CD4-positive, alpha-beta T cell treated with Interleukin-1 beta for 1 hour (primary cell): ENCODE results near the gene COL4A4.

Source experiments
- DNase-seq, 2 donors: peaks; one replicate each; pipeline ENCODE4 v3.0.0-alpha.2; 2020 to 2022

The COL4A4 gene

DNA sequence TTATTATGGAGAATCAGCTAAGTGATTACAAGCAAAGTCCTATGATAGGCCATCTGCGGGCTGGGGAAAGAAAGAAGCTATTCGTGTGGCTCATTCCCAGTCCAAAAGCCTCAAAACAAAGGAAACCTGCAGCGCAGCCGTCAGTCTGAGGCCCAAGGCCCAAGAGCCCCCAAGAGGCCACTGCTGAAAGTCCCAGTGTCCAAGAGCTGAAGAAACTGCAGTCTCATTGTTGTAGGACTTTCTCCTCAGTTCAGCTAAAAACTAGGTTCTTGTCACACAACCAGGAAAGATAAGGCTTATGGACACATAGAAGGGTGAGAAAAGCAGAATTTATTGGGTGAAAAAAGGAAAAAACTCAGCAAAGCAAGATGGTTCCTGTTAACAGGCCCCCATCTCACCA lies 185.0 kb downstream of the COL4A4 start:
- DNase-seq: no peak

DNA sequence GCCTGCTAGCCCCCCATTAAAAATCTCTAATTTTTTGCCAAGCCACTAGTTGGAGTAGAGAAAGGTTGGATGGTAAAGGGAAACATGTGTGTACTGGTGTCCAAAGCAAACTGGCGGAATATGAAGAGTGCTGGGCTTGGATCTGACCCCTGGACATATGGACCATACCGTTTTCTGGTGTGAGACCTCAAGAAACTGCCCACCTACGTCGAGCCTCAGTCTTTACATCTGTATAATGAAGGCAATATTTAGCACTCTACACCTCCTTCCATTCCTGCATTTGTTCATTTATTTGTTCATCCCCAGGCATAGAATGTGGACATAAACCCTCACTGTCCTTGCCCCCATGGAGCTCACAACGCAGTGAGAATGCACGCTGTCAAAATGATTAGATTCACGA lies 185.7 kb downstream of the COL4A4 start:
- no peak for DNase-seq

DNA sequence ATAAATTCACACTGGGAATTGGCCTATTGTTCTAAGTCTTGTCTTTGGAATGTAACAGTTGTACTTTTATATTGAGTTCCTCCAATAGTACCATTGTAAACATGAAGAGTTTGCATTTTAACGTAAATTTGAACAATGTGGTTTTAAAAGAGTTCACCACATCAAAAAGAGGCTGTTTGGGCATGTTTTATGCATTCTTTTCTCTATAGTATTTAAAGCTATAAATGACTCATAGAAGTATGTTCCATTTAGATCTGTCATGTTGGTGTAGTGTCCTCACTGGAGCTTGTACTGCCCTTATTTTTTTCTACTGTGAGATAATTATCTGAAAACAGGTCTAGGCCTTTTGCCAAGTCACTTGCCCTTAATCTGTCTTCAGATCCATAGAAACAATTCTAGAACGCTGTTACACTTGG lies 186.2 kb downstream of the COL4A4 start:
- DNase-seq: no peak

DNA sequence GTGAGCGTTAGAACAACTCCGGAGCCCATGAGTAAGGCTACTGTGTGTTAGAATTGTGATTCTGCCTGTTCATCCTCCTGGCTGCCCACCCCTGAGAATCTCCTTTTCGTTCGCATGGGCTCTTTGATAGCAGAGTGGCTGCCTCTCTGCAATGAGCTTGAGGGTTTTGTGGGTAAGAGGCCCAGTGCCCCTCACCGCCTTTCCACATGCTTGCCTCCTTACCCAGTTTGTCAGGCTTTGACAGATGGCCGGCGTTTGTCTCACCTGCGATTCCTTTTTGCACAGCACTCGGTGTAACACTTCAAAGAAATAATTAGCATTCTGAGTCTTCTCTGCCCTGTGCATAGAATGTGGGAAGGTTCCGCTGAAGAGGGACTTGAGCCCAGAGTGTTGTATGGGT lies 190.2 kb downstream of the COL4A4 start:
- no peak for DNase-seq

DNA sequence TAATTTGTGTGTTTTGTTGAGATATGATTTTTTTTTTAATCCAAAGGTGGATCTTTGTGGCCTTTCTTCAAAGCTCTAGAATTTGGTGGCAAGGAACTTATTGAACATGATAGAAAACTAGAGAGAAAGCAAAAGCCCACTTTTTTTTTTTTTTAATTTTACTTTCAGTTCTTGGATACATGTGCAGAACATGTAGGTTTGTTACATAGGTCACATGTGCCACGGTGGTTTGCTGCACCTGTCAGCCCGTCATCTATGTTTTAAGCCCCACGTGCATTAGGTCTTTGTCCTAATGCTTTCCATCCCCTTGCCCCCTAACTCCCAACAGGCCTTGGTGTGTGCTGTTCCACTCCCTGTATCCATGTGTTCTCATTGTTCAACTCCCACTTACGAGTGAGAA lies 192.2 kb downstream of the COL4A4 start:
- no peak for DNase-seq

DNA sequence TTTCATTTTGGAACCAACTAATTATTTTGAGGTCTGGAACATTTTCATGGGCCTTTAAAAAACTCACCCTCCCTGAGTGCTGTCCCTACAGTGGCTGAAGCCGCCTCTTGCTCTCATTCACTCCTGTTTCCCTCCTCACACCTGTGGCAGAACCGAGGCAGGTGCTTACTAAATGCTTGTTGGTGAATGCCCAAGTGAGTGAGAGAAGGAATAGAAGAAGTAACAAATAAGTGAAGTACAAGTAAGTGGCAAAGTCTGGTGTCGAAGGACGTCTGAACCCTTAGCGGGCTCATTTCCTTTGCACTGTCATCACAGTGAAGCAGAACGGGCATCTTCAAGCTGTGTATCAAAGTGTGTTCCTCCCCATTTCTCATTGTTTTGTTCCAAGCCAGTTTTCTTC lies 192.9 kb downstream of the COL4A4 start:
- no peak for DNase-seq

DNA sequence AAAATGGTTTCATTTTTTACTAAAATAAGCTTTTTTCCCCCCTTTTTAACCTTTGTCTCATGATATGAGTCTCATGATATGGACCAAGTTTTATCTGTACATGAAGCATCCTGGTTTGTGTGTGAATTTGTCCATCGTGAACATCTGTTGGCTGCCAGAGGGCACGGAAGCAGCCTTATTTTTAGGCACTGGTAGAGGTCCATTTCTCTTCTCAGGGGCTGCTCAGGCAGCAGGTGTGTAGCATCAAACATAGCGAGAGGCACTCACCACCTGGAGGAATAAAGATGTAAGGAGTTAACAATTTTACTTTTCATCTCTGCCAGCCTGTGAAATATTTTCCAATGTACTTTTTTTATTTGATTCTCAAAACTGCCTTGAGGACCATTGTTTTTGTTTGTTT lies 193.6 kb downstream of the COL4A4 start:
- DNase-seq: no peak

DNA sequence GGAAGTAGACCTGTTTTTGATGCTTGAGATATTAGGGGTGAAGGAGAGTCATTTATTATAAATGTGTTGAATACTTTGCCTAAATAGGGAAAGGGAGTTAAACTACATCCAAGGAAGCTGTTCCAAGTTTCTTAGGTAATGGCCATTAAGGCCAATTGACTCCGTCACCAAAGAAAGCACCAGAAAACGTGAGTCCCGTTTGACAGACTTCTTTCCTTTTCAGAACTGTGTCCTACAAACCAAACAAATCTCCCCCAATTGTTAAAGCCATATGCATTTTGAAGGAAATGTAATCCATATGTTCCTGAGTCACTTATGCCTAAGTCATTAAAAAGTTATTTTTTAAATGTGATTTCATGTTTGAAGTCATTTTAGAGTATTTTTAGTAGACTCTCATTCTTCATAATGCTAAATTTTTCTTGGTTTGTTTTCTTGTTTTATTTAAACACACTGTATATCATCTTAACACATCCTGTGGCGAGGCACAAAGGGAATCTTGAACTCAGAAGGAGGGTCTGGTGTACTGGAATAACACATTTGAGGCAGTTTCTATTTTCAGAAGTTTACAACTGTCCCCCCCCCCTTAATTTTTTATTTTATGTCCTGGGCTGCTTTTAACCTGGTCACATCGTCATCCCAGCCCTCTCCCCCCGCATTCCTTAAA lies 194.5 kb downstream of the COL4A4 start:
- no peak for DNase-seq

DNA sequence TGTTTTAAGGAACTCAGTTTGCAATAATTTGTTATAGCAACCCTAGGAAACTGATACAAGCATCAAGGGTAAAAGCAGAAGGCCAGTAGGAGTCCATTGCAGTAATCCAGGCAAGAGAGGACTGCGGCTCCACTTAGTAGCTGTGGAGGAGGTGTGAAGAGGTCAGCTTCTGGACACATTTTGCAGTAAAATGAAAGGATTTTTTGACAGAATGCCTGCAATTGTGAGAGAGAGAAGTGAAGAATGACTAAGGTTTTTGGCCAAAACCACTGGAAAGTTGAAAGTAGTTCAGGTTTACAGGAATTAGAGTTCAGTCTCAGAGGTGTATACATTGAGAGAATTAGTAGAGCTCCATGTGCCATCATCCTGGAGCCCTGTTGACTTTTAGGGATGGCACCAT lies 198.6 kb downstream of the COL4A4 start:
- no peak for DNase-seq

DNA sequence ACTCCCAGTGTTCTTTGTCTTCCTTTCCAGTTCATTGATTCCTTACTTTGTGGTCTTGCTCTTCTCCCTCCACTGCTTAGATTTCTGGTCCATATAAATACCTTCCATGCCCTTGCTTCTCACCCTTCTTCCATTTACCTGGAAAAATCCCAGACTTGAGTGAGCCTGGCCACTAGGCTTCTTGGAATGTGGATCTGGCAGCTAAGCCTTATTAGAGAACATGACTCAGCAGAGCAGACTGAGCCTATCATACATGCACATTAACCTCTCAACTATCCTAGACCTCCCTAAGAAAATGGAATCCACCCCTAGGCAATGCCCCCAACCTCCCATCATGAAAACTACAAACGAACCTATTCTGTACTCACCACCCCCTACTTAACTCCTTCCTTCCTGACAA lies 200.5 kb downstream of the COL4A4 start:
- DNase-seq: no peak

DNA sequence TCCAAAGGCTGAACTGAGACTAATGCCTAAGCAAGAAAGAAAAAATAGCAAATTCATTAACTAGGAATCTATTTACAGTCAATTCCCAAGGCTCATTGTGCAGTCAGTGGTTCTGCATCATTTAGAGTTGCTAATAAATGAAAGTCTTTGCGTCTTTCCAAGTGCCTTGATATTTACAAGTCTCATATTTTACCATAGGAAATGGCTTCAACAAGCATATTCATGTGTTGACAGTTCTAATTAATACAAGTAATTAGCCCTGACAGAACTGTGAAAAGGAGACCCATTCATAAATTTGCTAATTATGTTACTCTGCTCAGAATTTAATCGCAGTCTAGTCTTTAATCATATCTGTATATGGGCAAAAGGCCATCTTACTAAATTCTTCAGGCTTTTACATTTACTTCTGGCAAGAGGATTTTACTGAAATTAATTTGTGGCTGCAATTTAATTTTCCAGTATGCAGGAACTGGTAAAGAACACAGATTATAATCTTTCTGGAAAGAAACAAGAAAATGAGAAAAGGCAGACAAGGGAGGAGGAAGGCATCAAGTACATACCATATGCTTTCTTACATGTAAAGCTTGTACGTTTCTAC lies 201.7 kb downstream of the COL4A4 start:
- DNase-seq: no peak

DNA sequence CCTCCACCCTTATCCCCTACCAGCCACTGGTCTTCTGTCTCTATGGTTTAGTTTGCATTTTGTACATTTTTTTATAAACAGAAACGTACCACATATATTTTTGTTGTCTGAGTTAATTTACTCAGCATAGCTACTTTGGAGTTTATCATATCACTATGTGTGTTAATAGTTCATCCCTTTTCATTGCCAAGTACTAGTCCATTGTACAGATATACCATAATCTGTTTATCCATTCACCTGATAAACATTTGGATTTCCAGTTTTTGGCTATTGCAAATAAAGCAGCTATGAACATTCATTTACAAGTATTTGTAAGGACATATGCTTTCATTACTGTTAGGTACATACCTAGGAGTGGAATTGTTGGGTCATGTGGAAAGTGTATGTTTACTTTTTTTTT lies 204.6 kb downstream of the COL4A4 start:
- DNase-seq: no peak

DNA sequence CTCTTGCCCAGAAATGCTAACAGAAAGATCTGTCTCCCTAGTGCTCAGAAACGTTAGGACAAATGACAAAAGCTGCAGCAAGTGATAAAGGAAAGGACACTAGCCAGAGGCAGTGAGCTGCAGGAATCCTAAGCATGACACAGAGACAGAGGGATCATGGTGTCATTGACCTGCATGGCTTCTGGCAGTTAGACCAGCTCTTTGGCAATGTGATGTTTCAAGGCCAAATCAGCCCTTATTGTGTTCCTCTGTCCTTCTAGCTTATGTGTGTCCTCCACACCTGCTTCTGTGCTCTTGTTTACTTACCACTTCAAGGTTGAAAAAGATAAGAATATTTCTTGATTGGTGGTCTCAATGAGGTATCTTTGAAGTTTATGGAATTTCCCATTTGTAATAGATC lies 207.3 kb downstream of the COL4A4 start:
- no peak for DNase-seq

DNA sequence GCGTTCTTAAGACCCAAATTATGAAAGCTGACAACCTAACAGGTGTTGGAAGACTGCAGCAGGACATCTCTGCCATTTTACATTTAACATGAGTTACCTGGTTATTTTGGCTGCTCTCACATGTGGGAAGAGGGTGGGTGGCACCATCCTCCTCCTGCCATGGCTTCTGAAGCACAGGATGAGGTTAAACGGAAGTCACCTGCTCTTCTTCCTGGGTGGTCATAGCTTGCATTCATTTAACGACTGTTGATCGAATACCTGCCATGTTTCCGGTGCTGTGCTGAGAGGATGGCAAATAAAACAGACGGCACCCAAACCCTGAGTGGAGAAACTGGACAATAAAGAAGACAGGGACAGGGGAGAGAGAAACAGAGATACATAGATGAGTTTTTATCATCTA lies 210.2 kb downstream of the COL4A4 start:
- no peak for DNase-seq

DNA sequence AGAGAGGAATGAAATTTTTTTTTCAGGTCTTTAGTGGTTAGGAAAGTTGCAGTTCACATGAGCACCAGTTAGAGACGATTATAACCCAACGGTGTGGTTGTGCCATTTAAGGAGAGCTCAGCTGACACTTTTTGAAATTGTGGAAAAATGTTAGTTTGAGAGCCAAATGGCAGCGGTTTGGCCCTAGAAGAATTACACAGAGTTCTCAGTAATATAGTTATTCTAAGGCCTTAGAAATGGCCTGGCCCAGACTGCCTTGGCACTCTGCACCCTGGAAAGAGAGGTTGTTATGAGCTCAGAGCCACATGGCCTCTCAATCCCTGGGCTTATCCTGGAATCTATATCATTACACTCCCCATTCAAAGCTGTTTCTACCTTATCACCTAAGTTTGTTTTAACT lies 210.8 kb downstream of the COL4A4 start:
- DNase-seq: no peak
